Activated T-cell treated with anti-CD3 and anti-CD28 coated beads, Interleukin-2, amount 50 U/mL, for 72 hours (primary cell): ENCODE results near the gene ZFHX2. TPM values are rescaled to one million over a fixed set of nuclear protein-coding genes. Genes with fewer than 3 reads are reported as not detected.

ENCODE experiments used
- total RNA-seq, 2 donors: library from RNA; stranded (reverse); gene quantifications; one replicate each; pipeline ENCODE4 v1.2.3, GENCODE V29; 2022

The ZFHX2 gene
- total RNA-seq, 2 donors from 2014 or later = 1.9 to 3.7 TPM

Other genes starting within 250 kb of the ZFHX2 start
- 10 to 100 TPM; 30.2 to 37.4 TPM for gene PPP1R3E, start 248.9 kb downstream of the ZFHX2 start, total RNA-seq
- 1 to 10 TPM; 2.7 to 3.2 TPM for gene BCL2L2, start 244.9 kb downstream of the ZFHX2 start, total RNA-seq
- gene PABPN1, start 230.3 kb downstream of the ZFHX2 start, total RNA-seq = 100 to 1,000 TPM; 188 to 189 TPM
- 1 to 10 TPM; 6.3 to 8.6 TPM for gene SLC22A17, start 198.9 kb downstream of the ZFHX2 start, total RNA-seq
- under 1 TPM in 1 of 2 donors, not detected in 1; 0.19 TPM for gene EFS, start 186.6 kb downstream of the ZFHX2 start, total RNA-seq
- gene IL25, start 179.0 kb downstream of the ZFHX2 start, total RNA-seq = not detected
- gene CMTM5, start 174.7 kb downstream of the ZFHX2 start, total RNA-seq = under 1 TPM in 1 of 2 donors, not detected in 1; 0.30 TPM
- 1 to 10 TPM in 1 of 2 donors, under 1 TPM in 1; 0.65 to 2.1 TPM for gene MYH6, start 143.5 kb downstream of the ZFHX2 start, total RNA-seq
- under 1 TPM; 0.05 to 0.56 TPM for gene MYH7, start 116.1 kb downstream of the ZFHX2 start, total RNA-seq
- 10 to 100 TPM; 71.0 to 77.6 TPM for gene NGDN, start 82.1 kb downstream of the ZFHX2 start, total RNA-seq
- gene THTPA, start 4.5 kb upstream of the ZFHX2 start, total RNA-seq = 1 to 10 TPM; 6.5 to 7.4 TPM
- gene AP1G2, start 16.0 kb upstream of the ZFHX2 start, total RNA-seq = 100 to 1,000 TPM; 211 to 233 TPM
- gene JPH4, start 27.0 kb upstream of the ZFHX2 start, total RNA-seq = 1 to 10 TPM; 1.2 to 1.5 TPM
- 10 to 100 TPM in 1 of 2 donors, 1 to 10 TPM in 1; 5.0 to 10.6 TPM for gene DHRS2, start 84.6 kb upstream of the ZFHX2 start, total RNA-seq